SHP77 treated with DMSO at 0.1 percent for 48 hours (cell line): ENCODE data around the gene PDSS1.

Experiments
- DNase-seq: peaks from one replicate; lab custom pipeline; 2025; lab: John Stamatoyannopoulos, UW

PDSS1 gene

DNA sequence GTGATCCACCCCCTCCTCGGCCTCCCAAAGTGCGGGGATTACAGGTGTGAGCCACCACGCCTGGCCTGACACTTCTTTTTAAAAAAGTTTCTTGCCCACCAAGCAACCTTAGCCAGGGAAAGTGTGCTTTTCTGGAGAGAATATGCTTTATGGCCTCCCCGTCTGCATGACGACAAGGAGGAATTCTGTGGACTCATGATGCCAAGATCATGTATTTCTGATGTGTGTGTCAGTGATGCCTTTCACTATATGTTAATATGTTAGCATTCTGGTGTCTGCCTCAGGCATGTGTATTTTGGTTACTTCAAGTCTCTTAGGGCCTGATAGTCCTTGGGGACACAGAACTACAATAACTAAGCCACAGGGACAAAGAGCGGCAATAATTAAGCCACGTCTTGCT, 2.1 kb downstream of the PDSS1 start:
- DNase-seq: no peak

DNA sequence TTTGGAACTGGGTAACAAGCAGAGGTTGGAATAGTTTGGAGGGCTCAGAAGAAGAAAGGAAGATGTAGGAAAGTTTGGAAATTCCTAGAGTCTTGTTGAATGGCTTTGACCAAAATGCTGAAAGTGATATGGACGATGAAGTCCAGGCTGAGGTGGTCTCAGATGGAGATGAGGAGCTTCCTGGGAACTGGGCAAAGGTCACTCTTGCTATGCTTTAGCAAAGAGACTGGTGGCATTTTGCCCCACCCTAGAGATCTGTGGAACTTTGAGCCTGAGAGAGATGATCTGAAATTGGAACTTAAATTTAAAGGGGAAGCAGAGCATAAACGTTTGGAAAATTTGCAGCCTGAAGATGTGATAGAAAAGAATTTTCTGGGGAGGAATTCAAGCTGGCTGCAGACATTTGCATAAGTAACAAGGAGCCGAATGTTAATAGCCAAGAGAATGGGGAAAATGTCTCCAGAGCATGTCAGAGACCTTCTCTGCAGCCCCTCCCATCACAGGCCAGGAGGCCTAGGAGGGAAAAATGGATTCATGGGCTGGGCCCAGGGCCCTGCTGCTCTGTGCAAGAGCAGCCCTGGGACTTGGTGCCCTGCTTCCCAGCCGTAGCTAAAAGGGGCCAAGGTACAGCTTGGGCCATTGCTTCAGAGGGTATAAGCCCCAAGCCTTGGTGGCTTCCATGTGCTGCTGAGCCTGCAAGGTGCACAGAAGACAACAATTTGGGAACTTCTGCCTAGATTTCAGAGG, 3.6 kb downstream of the PDSS1 start:
- no peak for DNase-seq

DNA sequence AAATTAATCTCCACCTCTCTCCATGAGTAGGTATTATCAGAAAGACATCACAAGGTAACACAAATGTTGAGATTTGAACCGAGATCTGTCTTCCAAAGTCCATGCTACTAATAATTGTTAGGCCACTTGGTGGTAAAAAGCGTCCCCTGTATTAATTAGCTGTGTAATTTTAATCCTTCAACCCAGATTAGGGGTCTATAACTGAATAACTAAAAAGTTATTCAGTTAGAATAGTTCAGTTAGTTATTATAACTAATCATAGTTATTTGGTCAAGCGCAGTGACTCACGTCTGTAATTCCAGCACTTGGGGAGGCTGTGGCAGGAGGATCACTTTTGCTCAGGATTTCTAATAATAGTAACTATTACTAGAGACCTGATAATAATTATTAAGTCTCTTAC, 5.6 kb downstream of the PDSS1 start:
- DNase-seq: no peak

DNA sequence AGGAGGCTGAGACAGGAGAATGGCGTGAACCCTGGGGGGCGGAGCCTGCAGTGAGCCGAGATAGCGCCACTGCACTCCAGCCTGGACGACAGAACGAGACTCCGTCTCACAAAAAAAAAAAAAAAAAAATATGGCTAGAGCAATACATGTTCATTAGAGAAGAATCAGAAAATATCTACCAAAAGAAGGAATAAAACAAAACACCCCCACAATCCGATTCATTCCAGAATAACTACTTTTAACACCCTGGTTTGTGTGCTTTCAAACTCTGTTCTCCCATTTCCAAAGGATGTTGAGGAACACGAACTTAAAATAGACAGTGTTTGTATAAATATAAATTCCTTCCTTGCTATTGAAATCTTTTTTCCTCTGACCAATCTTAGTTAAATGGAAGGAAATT, 6.5 kb downstream of the PDSS1 start:
- no peak for DNase-seq

DNA sequence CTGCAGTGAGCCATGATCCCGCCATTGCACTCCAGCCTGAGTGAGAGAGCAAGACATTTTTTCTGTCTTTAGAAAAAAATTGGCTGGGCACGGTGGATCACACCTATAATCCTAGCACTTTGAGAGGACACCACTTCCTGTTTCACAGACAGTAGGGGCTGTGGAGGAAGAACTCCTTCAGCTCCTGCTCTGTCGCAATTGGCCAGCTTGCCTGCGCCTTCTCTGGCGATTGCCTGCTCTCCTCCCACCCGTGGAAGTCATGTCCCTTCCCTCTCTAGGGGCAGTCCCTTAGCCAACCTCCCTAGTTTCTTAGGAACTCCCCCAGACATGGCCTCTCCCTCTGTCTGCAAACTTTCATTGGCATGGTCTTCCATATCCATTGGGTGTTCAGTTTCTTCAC, 8.7 kb downstream of the PDSS1 start:
- DNase-seq: no peak

DNA sequence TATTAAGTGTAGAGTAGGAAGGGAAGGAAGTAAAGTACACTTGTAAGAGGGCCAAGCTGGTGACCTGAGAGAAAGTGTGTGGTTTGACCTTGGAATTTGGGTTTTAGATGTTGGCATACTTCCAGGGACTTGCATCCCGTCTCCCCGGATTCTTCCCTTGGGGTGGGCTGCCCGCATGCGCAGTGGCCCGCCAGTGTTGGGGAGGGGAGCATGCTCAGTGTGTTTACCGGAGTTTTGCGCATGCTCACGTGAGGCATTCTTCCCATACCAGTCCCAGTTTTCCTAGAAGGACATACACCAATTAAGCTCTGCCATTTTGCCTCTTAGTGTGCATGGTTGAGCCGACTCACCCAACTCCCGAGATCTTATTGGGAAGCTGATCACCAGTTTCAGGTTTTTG, 9.4 kb downstream of the PDSS1 start:
- no peak for DNase-seq

DNA sequence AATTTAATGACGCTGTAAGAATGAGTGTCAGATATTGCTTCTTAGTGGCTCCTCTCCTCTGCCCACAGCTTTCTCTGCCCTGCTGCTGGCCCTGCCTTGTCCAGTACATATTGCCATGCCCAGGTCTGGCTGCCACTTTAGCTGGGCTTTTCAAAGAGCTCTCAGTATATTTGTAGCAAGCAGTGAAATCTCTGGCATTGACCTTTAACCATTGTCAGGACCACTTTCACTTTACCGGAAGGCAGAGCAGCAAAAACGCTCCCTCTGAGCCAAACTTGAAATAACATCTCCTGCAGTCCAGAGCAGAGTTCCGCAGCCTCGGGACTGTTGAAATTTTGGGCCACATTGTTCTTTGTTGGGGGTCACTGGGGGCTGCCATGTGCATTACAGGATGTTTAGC, 13.8 kb downstream of the PDSS1 start:
- no peak for DNase-seq

DNA sequence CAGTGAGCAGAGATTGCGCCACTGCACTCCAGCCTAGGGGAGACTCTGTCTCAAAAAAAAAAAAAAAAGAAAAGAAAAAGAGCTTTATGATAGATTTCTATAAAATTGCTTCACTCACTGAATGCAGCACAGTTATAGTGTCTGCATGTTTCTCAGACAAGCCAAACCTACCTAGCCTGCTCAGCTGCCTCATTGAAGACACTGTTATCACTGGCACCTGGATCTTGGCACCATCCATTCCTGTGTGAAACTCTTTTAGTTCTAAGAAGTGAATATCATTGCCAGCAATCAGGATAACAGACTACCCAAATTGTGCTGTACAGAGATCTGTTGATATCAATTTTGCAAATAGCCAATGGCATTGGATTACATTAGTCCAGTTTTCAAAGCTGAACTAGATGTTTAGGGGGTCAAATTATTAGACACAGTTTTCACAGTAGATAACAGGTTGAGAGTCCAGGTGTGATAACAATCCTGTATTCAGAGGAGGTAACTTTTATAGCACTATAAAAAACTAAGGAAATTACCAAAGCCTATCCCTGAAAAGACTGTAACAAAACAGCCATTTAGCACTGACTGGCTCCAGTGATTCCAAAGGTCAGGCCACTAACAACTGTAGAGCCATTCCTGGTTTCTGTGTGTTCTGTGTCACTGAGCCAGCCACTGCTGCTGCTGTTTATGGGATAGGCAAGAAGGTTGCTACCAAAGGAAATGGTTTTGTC, 17.1 kb downstream of the PDSS1 start:
- no peak for DNase-seq

DNA sequence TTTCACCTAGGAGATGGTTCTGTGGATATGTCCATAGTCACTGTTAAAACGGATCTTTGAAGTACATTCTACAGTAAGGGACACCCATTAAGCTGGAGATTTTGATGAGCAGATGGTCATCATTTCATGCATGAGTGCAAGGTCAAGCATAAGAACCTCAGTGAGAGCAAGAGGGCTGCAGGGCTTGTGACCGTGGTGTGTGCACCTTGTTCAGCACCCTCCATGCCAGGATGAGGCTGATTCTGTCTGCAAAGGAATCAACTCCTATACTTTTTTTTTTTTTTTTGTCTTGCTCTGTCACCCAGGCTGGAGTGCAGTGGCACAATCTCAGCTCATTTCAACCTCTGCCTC, 17.6 kb downstream of the PDSS1 start:
- DNase-seq: no peak

DNA sequence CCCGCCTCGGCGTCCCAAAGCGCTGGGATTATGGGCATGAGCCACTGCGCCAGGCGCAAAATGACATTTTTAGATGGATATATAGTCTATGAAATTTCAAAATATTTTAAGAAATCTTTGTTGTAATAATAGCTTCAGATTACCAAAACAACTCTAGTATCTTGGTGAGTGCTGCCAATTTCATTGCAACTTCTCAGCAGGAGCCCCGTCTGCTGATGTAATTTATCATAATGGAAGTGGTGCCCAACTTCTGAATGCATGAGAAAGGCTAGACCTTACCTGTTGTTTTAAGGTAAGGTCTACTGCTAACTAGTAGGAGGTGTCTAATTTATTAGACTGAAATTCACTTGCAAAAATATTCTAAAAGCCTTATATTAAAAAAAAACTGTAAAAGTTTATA, 20.0 kb downstream of the PDSS1 start:
- no peak for DNase-seq

DNA sequence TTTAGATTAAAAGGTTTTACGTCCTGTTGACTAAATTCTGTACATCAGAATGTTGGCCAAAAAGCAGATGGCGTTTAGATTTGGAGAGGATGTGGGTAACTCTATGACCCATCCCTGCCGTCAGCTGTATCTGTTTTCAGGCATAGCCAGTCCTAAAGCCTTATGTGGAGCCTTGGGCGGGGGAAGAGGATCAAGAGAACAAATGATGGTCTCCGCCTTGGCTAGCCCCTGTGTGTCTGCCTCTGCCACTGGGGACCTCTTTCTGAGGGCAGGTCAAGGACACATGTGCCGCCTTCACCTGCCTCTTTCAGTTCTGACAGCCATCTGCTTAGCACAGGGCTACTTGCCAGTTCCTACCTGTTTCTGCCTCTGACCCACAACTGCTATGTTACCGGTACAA, 24.1 kb downstream of the PDSS1 start:
- no peak for DNase-seq

DNA sequence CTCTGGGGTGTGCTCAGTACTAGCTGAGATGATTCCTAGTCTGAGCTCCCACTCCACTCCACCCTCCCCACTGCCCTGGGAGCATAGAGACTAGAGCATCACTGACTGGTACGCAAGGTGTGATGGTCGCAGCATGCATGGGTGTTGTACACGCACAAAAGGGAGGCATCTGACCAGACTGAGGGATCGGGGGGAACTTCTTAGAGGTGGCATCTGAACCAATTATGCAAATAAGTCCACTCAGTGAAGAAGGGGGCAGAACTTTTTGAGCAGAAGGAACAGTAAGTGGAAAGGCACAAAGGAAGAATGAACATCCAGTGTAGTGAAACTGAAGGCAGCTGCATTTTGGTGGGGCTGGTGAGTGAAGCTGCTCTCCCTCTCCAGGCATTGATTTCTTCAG, 25.5 kb downstream of the PDSS1 start:
- no peak for DNase-seq

DNA sequence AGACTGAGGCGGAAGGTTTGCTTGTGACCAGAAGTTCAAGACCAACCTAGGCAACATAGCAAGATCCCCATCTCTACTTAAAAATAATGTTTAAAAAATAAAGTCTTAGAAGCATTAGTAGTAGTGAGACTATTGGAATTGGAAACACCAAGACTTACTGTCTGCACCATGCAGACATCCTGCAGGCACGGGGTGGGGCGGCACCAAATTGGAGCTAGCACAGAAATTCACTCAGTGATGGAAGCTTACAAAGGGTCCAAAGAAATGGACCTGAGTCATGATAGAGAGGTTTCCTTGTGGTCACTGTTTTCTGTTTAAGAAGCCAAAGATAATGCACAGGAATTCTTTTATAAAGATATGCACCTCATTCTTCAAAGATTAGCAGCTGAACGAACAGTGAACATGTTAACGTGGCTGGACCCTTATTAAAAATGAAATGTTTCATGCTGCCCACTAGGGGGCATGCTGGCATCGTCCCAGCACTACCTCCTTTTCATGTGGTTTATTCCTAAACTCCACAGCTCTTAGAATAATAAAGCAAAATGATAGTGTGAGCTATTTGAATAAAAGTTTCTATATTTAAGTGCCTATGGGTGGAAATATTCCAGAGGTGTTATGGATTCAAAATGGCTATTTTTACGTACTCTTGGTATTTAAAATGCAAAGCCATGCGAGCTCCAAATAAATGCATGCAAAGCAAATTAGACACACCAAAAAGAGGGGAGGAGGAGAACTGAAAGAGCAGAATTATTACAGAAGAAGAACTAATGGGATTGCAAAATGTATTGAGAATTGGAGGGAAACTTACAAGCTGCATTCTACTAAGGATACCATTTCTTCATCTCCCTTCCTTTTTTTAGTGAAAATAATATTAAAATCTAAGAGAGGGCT, 28.6 kb downstream of the PDSS1 start:
- DNase-seq: peak; percentile 52

DNA sequence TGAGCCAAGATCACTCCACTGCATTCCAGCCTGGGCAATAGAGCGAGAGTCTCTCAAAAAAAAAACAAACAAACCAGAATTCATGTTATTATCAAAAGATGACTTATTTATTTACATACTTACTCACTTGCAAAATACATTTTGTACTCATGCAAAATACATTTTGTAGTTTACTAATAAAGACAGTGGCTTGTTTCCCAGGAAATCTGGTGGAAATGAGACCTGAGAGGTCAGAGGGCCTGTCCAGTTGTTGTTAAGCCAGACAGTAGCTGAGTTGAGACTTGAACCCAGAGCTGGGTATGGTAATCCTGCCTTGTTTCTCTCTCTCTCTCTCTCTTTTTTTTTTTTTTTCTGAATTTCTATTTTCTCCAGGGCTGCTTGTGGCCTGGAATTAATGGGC, 29.5 kb downstream of the PDSS1 start:
- no peak for DNase-seq

DNA sequence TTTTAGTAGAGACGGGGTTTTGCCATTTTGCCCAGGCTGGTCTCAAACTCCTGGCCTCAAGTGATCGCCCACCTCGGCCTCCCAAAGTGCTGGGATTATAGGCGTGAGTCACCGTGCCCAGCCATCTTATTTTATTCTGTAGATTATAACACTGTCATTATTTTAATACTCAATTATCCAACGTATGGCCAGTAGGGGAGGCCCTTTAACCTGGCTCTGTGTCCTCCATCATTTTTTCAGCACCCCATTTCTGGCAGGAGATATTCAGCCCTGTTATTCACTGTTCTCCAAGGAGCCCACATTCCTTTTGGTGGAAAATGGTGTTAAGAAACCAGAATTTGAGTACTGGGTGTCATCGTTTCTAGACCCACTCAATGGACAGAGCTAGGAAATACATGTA, 31.5 kb downstream of the PDSS1 start:
- no peak for DNase-seq

DNA sequence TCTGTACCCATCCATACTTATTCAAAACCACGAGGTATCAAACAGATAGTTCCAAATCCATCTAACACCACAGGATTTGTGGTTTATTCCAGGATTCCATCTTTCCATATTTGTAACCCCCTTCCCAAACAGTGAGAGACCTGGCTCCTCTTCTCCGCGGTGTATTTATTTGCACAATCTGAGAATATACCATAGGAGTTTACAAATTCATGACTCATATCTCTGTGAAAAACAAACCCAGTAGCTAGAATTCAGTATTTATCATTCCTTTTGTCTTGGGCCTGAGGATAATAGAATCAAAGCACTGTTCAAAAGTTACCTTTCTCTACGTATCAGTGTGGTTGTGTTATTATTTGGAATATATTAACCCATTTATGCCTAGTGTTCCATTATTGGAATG, 31.9 kb downstream of the PDSS1 start:
- DNase-seq: no peak

DNA sequence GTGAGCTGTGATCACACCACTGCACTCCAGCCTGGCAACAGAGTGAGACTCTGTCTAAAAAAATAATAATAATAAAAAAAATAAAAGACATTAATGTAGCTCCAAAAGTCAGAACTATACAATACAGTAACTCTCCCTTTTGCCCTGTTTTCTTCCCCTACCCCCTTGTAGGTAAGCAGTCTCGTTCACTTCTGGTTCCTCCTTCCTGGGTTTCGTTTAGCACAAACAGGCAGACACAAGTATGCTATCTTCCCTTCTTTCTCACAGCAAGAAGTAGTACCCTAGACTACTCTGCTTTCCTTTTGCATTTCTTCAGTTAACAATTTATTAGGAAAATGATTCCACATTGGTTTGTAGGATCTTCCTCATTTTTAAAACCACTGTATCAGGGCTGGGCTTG, 33.1 kb downstream of the PDSS1 start:
- DNase-seq: no peak

DNA sequence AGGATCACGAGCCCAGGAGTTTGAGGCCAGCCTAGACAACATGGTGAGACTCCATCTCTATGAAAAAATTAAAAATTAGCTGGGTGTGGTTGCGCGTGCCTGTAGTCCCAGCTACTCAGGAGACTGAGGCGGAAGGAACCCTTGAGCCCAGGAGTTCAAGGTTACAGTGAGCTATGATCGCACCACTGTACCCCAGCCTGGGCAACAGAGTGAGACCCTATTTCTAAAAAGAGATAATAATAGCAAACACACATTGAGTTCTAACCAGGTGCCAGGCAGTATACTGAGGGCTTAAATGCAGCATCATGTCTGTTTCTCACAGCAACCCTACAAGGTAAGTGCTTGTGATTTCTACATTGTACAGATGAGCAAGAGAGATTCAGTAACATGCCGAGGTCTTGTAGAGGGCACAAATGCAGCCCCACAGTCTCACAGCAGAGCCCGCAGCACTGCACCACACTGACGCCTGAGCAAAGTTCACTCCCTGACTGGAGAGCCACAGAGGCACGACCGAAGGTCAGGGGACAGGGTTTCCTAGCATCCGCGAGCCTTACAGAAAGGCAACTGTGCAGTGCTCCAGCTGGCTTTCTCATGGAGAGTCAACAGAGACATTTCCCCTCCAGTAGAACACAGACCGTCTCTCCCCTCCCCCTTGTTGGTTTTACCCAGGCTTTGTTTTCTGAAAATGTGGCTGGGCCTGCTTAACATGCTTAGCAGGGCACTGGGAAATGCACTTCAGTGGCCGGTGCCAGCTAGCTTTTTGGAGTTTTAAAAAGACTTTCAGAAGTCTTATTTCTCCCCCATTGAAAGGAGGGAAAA, 36.5 kb downstream of the PDSS1 start:
- no peak for DNase-seq

DNA sequence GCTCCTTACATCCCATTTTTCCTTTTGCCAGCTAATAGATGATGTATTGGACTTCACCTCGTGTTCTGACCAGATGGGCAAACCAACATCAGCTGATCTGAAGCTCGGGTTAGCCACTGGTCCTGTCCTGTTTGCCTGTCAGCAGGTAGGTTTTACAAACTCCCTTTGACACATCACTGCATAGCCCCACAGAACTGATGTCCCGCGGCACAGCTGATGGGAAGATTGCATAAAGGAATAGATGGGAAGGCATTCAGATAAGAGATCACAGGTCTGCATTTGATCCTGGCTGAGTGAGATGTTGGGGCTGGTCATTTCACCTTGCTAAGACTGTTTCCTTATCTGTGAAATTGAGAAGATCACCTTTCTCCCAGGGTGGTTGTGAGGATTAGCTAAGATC, 37.9 kb downstream of the PDSS1 start:
- DNase-seq: no peak

DNA sequence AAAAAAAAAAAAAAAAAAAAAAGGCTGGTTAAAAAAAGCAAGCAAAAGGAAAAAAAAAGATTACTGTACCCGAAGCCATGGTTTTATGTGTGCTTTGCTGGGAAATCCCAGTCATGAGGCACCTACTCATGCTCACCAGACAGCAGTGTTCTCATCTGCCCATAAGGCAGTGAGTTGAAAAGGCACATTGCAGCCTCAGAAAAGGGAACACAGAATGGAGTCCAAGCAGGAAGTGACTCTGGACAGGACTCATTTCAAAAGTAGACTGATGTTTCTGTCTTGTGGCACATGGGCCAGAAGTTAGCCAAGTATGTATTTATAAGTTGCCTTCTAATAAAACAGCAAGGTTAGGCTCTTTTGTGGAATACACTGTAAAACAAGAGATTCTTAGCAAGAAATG, 40.2 kb downstream of the PDSS1 start:
- DNase-seq: no peak

DNA sequence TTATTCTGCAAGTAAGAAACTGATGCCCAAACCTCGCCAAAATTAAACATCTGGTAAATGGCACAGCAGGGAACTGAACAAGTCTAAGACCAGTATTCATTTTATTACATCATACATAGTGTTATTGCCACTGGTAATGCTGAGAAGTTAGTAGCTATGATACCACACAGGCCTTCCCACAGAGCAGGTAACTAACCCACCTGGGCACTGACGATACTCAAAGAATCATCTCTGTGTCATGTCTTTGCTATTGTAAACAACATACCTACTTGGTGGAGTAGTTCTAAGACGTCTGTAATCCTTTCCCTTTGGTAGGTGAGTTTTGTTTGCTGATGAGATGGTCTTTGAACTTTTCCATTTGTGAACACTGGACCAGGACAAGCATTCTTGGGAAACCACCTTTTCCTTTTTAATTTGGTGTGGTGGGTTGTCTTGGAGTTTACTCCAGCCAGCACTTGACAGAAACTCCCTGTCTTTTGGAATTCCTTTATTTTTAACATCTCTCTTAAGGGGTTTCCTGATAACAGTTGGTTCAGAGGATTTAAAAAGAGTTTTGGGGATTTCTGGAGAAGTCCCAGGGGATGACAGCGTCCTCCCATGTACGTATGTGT, 40.9 kb downstream of the PDSS1 start:
- DNase-seq: no peak
